Choroid plexus epithelial cell (primary cell): Measurements from ENCODE around the gene TRAF3IP3.

ENCODE experiments used
- DNase-seq: peaks from one replicate; pipeline ENCODE4 v3.0.0-alpha.2; 2010; ENCODE audit warnings: low read depth
- H3K4me3 ChIP-seq: 2 replicates; pipeline ENCODE4 v1.5.1; 2011; ENCODE audit warnings: low read depth, mild to moderate bottlenecking, control low read depth, low read length, moderate library complexity
- CTCF ChIP-seq: conservative IDR thresholded peaks from 2 replicates; pipeline ENCODE4 v1.5.1; 2011; ENCODE audit warnings: low read depth, mild to moderate bottlenecking, control low read depth, inconsistent platforms, low read length, moderate library complexity

Gene TRAF3IP3

GRCh38 chr1:209733409-209734192 lies 22.3 kb upstream of the TRAF3IP3 start:
- DNase-seq = peak; percentile 31
- no peak overlapping the region for H3K4me3 ChIP-seq
- no peak for TF ChIP-seq CTCF

GRCh38 chr1:209736490-209737117 lies 19.2 kb upstream of the TRAF3IP3 start:
- H3K4me3 ChIP-seq = no peak overlapping the region
- DNase-seq = no peak
- no peak for TF ChIP-seq CTCF

- TF ChIP-seq CTCF = no peak
- no peak overlapping the region for H3K4me3 ChIP-seq
- DNase-seq = no peak
Measured at GRCh38 chr1:209737118-209737505, 18.7 kb upstream of the TRAF3IP3 start.

GRCh38 chr1:209738270-209738669 lies 17.6 kb upstream of the TRAF3IP3 start:
- no peak for TF ChIP-seq CTCF
- no peak overlapping the region for H3K4me3 ChIP-seq
- no peak for DNase-seq

- DNase-seq = no peak
- H3K4me3 ChIP-seq = no peak overlapping the region
Measured at GRCh38 chr1:209741193-209741592, 14.7 kb upstream of the TRAF3IP3 start.

GRCh38 chr1:209741889-209742288 lies 14.0 kb upstream of the TRAF3IP3 start:
- H3K4me3 ChIP-seq = no peak overlapping the region
- no peak for TF ChIP-seq CTCF

More at GRCh38 chr1:209741193-209741592, 14.7 kb upstream of the TRAF3IP3 start:
- TF ChIP-seq CTCF = no peak

More at GRCh38 chr1:209741889-209742288, 14.0 kb upstream of the TRAF3IP3 start:
- DNase-seq = no peak
